GM18870 (cell line): ENCODE measurements around the gene GPI.
"Not testable (repeated sequence)": the region's sequence is repeated elsewhere in the genome, so short reads cannot be mapped to it uniquely, and the experiment has no call there.

ENCODE experiments used
- ATAC-seq: cut with Tn5 transposase; IDR thresholded peaks from one replicate; pipeline ENCODE4 v1.9.1; 2021; ENCODE audit warnings: moderate library complexity; ENCODE audit not compliant: unreplicated experiment

GPI gene

DNA sequence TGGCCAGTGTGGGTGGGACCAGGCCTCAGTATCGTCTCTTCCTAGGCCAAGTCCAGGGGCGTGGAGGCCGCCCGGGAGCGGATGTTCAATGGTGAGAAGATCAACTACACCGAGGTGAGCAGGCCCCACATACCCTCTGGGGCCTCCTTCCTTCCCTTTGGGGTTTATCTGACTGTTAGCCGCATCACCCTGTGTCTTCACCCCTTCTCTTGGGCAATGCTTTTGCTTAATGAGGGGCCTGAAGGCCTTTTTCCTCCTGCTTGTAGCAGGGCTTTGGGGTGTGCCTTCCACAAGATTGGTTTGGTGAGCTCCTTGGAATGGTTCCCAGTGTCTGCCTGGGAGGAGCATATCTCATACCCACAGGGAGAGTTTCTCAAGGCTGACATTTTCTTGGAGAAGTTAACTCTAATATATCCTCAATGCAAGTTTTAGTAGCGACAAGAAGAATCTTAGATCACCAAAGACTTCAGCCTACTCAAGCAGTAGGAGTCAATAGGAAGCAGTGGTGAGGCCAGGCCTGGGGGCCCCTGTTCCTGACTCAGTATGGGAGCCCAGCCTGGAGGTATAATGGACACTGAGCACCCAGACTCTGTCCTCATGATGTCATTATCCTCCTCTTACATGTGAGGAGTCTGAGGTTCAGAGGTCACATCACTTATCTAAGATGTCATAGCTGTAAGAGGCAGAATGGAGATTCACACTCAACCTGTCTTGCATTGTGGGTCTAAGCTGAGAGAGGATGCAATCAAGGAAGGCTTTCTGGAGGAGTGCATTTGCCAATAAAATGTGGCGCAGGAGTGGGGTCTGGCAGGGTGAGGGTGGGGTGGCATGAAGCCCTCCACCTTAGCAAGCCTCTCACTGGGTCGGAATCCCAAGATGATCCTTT lies 2.0 kb downstream of the GPI start:
- ATAC-seq = no peak

DNA sequence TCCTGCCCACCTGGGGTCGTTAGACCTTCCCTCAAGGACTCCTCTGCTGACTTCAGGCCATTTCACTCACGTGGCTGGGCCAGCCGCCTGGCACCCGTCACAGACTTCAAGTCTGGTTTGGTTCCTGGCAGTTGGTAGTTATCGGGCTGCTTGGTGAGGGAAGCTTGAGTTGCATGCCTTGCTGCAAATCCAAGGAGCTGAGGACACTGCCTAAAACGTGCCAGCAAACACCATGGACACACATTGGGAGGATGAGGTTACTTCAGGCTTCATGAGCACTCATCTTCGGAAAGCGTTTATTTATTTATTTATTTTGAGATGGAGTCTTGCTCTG lies 2.6 kb downstream of the GPI start:
- no peak for ATAC-seq

DNA sequence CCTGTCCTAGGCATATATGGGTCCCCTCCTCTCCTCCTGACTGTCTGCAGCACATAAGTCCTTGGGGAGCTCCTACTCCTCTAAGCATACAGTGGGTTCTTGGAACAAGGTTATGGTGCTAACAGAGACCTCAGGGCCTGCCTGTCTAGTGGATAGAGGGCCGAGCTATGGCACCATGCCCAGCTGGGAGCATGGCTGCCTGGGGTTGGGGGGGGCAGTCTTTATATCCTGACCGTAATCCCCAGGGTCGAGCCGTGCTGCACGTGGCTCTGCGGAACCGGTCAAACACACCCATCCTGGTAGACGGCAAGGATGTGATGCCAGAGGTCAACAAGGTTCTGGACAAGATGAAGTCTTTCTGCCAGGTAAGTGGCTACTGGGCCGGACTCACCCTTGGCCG lies 3.3 kb downstream of the GPI start:
- ATAC-seq = no peak

DNA sequence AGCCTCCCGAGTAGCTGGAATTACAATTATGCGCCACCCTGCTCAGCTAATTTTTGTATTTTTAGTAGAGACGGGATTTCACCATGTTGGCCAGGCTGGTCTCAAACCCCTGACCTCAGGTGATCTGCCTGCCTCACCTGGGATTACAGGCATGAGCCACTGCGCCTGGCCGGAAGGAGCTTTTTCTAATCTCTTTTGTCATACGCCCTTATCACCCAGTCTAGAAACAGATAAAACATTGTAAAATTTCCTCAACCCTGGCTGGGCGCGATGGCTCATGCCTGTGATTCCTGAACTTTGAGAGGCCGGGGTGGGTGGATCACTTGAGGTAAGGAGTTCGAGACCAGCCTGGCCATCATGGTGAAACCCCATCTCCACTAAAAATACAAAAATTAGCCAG lies 4.2 kb downstream of the GPI start:
- ATAC-seq = not testable (repeated sequence)

DNA sequence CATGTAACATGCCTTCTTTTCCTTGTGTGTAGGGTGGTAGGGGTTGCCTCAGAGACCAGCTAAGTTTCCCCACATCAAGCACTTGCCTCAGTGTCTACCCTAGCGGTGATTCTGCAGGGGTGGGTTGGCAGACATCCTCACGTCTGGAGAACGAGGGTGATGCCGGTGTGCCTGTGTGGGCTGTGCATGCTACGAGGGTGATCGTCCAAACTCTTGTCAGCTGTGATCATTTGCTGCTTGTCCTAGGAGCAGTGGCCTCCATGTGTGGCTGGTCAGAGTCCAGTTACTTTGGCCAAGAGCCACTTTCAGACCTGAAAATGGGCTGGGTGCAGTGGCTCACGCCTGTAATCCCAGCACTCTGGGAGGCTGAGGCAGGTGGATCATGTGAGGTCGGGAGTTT lies 5.1 kb downstream of the GPI start:
- no peak for ATAC-seq

DNA sequence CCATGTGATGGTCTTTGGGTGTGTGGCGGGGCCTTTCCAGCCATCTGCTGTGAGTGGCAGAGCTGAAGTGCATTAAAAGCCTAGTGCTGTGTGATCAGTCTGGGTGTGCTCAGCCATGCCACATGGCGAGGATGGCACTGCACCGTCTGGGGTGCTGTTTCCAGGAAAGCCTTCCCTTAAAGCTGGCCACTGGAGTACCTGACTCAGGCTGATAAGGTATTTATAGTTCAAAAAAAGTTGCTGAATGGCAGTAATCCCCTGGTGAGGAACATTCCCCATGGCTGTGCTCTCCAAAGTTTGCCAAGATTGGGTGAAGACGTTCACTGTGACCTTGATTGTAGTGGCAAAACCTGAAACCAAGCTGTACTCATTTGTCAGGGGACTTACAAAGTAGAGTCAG lies 6.0 kb downstream of the GPI start:
- no peak for ATAC-seq

DNA sequence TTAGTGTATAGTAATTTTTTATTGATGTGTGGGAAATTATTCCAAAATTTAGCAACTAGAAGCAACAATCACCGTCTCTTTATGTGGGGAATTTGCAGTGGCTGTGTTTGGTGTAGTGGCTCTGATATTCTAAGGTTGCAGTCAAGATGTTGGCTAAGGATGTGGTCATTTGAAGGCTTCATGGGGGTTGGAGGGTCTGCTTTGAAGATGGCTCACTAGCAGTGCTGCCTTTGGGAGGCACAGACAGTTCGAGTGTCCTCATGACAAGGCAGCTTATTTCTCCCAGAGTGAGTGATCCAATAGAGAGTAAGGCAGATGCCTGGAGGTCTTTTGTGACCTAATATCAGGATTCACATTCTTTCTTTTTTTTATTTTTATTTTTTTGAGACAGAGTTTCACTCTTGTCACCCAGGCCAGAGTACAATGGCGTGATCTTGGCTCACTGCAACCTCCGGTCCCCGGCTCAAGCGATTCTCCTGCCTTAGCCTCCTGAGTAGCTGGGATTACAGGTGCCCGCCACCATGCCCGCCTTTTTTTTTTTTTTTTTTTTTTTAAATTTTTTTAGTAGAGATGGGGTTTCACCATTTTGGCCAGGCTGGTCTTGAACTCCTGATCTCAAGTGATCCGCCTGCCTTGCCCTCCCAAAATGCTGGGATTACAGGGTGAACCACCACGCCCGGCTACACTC lies 8.7 kb downstream of the GPI start:
- ATAC-seq = no peak

DNA sequence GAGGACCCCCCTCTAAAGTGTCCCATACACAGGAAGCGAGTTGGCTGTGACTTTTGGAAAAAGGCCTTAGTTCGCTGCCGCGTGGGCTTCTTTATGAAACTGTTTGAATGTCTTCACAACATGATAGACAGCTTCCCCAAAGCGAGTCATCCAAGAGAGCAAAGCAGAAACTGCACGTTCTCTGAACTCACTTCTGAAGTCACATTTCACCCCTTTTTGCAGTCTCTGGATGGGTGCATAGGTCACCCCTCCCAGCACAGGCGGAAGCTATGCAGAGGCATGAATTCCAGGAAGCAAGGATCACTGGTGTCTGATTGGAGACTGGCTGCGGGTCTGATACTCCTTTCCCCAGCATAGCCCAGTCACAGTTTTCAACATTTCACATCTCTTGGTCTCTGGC lies 10.6 kb downstream of the GPI start:
- no peak for ATAC-seq

DNA sequence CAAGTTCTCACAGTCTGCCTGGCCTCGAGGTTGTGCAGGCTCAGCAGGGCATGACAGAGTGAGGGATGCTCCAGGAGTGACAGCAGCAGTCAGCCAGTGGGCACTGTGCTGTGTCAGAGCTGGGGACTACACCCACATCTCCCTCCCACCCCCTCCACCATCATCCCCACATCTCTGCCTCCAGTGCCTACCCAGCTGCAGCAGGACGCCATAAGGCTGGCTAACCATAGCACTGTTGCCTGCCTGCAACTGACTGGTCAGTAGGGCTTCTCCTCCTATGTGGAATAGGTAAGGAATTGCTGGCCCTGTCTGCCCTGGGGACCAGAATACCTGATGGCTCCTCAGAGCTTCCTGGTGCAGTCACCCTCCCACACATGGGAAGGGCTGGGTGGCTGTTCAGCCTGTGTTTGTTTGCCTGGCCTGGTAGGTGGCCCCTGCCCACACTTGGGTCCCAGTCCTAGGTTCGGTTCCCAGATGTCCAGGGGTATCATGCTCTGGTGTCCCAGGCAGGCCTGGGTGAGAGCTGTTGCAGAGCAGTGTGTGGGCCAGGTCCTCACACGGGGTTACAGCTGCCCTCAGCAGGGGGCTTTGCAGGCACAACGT lies 15.7 kb downstream of the GPI start:
- ATAC-seq = no peak

DNA sequence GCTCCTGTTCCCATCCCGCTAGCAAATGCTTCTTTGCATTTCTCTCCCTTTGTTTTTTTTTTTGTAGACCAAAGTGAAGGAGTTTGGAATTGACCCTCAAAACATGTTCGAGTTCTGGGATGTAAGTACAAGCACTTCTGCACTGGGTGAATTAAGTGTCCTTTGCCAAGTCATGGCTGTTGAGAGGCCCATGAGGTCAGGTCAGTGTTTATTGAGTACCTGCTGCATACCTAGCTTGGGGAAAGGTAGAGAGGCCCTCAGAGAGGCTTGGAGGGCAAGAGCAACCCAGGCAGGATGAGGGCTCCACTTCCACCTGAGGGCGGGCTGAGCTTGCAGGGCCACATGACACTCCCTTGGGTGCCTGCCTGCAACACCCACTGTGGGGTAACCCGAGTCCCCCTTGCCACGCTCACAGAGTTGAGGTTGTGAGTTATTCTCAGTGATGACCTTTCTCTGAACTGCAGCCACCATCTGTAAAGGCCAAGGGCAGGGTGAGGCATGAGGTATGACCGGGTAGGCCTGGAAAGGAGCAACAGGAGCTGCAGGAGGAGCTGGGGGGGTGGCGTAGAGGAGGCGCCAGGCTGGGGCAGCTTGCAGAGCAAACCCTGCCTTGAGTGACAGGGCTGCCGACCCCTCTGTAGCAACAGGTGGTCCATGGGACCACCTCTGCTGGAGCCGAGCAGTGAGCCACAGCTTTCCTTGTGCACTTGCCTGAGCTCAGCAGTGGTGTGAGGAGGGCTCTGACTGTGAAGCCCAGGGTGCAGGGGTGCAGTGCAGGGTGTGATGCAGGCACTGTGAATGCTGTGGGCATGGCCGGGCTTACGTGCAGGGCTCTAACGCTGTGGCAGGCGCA lies 16.6 kb downstream of the GPI start:
- ATAC-seq = no peak

DNA sequence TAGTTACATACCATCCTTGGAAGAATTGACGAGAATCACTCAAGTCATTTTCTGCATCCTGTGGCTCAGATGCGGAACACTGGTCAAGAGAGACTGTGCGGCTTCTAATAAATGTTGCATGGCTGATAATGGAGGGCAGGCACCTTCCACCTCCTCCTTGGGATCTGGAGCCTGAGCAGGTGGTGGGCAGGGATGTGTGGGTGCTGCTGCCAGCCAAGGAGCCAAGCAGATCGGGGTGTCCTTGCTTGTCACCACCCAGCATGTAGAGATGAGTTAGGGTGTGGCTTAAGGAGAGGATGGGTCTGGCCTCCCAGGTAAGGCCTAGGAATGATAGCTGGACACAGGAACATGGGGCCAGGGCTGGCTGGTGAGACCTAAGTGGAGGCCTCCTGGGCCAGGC lies 17.5 kb downstream of the GPI start:
- no peak for ATAC-seq

DNA sequence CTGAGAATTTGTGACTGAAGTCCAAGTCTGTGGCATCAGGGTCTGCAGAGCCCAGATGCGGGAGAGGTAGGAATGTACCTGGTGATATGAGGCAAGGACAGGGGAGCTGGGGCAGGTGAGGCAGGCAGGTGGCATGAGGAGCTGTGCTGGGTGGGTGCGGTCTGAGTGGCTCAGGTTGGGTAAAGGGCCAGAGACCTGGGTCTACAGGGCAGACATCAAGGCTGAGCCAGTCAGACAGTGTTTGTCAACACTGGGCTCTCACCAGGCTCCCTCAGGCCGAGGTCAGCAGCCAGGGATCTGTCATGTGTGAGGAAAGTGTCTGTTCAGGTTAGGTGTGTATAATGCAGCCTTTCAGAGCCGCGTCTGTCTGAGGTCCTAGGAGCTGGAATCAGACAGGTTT lies 18.6 kb downstream of the GPI start:
- ATAC-seq = no peak

DNA sequence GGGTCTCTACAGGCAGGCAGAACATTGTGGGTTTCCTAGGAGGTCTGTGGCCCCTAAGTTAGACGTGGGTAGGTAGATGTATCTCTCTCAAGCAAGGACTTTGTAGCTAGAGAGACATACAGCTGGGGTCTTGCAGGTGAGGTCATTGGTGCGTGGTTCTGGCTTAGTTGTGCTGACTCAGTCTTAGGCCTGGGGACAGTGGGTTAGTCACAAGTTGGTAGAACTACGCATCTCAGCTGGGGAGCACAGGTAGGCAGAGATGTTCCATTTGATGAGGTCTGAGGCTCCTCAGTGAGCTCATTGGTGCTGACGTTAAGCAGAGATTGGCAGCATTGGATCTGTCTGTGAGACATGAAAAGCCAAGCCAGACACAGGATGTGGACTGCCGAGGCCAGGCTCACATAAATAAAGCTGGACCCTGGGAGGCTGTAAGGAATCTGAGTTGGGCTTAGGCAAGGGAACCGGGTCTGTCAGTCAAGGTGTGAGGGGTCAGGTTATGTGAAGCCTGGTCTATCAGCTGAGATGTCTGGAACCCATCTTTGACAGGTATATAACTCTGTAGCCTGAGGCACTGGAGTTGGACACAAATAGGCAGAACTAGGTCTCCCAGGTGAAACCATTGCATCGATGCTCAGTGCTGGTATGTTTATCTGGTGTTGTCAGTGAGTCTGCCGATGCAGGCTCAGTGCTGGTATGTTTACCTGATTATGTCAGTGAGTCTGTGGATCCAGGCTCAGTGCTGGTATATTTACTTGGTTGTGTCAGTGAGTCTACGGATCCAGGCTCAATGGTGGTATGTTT lies 21.8 kb downstream of the GPI start:
- no peak for ATAC-seq

DNA sequence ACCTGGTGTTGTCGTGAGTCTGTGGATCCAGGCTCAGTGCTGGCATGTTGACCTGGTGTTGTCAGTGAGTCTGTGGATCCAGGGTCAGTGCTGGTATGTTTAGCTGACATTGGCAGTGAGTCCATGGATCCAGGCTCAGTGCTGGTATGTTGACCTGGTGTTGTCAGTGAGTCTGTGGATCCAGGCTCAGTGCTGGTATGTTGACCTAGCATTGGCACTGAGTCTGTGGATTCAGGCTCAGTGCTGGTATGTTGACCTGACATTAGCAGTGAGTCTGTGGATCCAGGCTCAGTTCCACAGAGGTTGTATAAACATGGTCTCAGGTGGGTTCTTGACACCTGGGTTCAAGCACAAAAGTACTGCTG lies 22.4 kb downstream of the GPI start:
- ATAC-seq = no peak

DNA sequence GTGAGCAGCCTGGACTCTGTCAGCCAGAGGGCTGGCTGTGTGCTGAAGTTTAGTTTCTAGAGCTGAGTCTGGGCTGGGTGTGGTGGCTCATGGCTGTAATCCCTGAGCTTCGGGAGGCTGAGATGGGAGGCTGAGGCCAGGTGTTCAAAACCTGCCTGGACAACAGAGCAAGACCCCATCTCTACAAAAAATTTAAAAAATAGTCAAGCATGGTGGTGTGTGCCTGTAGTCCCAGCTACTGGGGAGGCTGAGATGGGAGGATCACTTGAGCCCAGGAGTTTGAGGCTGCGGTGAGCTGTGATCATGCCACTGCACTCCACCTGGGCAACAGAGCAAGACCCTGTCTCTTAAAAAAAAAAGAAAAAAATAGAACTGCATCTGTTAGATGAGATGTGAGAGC lies 23.7 kb downstream of the GPI start:
- not testable (repeated sequence) for ATAC-seq

DNA sequence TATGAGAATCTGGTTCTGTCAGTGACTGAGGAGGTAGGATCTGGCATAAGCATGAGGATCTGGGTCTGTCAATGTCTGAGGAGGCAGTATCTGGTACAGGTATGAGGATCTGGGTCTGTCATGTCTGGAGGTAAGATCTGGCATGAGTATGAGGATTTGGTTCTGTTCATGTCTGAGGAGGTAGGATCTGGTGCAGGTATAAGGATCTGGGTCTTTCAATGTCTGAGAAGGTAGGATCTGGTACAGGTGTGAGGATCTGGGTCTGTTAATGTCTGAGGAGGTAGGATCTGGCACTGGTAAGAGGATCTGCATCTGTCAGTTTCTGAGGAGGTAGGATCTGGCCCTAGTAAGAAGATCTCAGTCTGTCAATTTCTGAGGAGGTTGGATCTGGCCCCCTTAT lies 26.8 kb downstream of the GPI start:
- no peak for ATAC-seq

DNA sequence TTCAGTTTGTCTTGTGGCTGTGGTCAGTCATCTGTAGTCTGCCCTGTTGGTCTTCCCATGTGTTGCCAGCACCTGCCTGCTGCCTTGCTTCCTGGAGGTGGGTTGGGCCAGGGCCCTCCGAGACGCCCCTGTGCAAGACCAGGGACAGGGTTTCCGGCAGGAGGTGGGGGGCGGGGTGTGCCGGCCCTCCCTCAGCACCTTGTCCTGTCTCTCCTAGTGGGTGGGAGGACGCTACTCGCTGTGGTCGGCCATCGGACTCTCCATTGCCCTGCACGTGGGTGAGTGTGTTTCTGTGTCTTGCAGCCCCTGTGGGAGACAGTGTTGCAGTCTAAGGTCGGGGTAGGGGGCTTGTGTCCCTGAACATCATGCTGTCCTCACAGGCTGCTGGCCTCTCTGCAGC lies 28.0 kb downstream of the GPI start:
- no peak for ATAC-seq

DNA sequence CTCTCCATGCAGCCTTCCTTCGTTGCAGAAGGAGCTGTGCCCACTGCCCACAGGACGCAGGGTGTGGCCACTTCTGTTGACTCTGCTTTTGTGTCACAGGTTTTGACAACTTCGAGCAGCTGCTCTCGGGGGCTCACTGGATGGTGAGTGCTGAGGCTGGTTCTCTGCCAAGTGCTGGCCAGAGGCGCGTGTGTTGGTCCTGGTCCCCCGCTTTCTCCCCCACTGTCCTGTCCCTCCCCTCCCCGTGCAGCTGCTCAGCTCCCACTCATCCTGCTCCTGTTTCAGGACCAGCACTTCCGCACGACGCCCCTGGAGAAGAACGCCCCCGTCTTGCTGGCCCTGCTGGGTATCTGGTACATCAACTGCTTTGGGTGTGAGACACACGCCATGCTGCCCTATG lies 28.6 kb downstream of the GPI start:
- no peak for ATAC-seq

DNA sequence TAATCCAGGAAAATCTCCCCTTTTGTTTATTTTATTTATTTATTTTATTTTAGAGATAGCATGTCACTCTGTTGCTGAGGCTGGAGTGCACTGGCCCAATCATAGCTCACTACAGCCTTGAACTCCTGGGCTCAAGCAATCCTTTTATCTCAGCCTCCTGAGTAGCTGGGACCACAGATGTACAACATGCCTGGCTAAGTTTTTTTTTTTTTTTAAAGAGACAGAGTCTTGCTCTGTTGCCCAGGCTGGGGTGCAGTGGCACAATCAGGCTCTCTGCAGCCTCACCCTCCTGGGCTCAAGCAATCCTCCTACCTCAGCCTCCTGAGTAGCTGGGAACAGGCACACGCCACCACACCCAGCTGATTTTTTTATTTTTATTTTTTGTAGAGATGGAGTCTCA lies 32.9 kb downstream of the GPI start:
- no peak for ATAC-seq

DNA sequence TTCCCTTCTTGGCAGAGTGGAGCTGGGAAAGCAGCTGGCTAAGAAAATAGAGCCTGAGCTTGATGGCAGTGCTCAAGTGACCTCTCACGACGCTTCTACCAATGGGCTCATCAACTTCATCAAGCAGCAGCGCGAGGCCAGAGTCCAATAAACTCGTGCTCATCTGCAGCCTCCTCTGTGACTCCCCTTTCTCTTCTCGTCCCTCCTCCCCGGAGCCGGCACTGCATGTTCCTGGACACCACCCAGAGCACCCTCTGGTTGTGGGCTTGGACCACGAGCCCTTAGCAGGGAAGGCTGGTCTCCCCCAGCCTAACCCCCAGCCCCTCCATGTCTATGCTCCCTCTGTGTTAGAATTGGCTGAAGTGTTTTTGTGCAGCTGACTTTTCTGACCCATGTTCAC lies 34.9 kb downstream of the GPI start:
- ATAC-seq = no peak

DNA sequence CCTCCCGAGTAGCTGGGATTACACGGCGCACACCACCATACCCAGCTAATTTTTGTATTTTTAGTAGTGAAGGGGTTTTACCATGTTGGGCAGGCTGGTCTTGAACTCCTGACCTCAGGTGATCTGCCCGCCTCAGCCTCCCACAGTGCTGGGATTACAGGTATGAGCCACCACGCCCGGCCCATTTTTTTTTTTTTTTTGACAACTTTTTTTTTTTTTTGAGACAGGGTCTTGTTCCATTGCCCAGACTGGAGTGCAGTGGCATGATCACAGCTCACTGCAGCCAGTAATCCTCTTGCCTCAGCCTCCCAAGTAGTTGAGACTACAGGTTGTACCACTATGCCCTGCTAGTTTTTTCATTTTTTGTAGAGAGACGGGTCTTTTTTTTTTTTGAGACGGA lies 35.8 kb downstream of the GPI start:
- not testable (repeated sequence) for ATAC-seq
